H9 (cell line): ENCODE results near the gene XPR1. TPM values are rescaled to one million over a fixed set of nuclear protein-coding genes. Genes with fewer than 3 reads are reported as not detected.

Source experiments
- DNase-seq: peaks from one replicate; pipeline ENCODE4 v3.0.0-alpha.2; 2017
- H2AFZ ChIP-seq: one replicate; pipeline ENCODE4 v1.6.1; 2013; ENCODE audit warnings: mild to moderate bottlenecking, low read length, control low read depth, moderate library complexity
- H2AK5ac ChIP-seq: 2 replicates; pipeline ENCODE4 v1.6.1; 2013; ENCODE audit warnings: low read length, control low read depth, mixed read lengths; ENCODE audit not compliant: insufficient read length
- H2BK120ac ChIP-seq: one replicate; pipeline ENCODE4 v1.6.1; 2013; ENCODE audit warnings: low read depth, mild to moderate bottlenecking, low read length, control low read depth, inconsistent platforms; ENCODE audit not compliant: poor library complexity, severe bottlenecking
- H2BK12ac ChIP-seq: 2 replicates; pipeline ENCODE4 v1.6.1; 2013; ENCODE audit warnings: low read length, control low read depth, mixed read lengths, low read depth; ENCODE audit not compliant: insufficient read length
- H2BK15ac ChIP-seq: 2 replicates; pipeline ENCODE4 v1.6.1; 2013; ENCODE audit warnings: low read depth, low read length, control low read depth
- H2BK20ac ChIP-seq: one replicate; pipeline ENCODE4 v1.6.1; 2013; ENCODE audit warnings: low read depth, mild to moderate bottlenecking, low read length, control low read depth, inconsistent platforms; ENCODE audit not compliant: poor library complexity, severe bottlenecking
- H2BK5ac ChIP-seq: 2 replicates; pipeline ENCODE4 v1.6.1; 2013; ENCODE audit warnings: low read length, control low read depth, mixed read lengths; ENCODE audit not compliant: insufficient read length
- H3K14ac ChIP-seq: 2 replicates; pipeline ENCODE4 v1.6.1; 2013; ENCODE audit warnings: low read length, control low read depth; ENCODE audit not compliant: insufficient read depth
- H3K18ac ChIP-seq: 2 replicates; pipeline ENCODE4 v1.6.1; 2013; ENCODE audit warnings: low read depth, mild to moderate bottlenecking, mixed read lengths, low read length, control low read depth; ENCODE audit not compliant: insufficient read length
- H3K23ac ChIP-seq: 2 replicates; pipeline ENCODE4 v1.6.1; 2013; ENCODE audit warnings: low read length, control low read depth, mixed read lengths, low read depth; ENCODE audit not compliant: insufficient read length
- H3K23me2 ChIP-seq: 2 replicates; pipeline ENCODE4 v1.6.1; 2013; ENCODE audit warnings: low read depth, mild to moderate bottlenecking, mixed read lengths, low read length, control low read depth; ENCODE audit not compliant: insufficient read length, poor library complexity, severe bottlenecking
- H3K27ac ChIP-seq: 2 replicates; pipeline ENCODE4 v1.5.1; 2013; ENCODE audit warnings: low read length, control low read depth, mixed read lengths, low read depth; ENCODE audit not compliant: insufficient read length
- H3K27me3 ChIP-seq: 2 replicates; pipeline ENCODE4 v1.6.1; 2013; ENCODE audit warnings: low read length, control low read depth, inconsistent platforms; ENCODE audit not compliant: insufficient read depth
- H3K4ac ChIP-seq: 2 replicates; pipeline ENCODE4 v1.6.1; 2013; ENCODE audit warnings: low read depth, mild to moderate bottlenecking, control low read depth, inconsistent platforms, low read length, moderate library complexity
- H3K4me1 ChIP-seq: 2 replicates; pipeline ENCODE4 v1.6.1; 2013; ENCODE audit warnings: low read length, control low read depth, inconsistent platforms; ENCODE audit not compliant: insufficient read depth
- H3K4me2 ChIP-seq: 2 replicates; pipeline ENCODE4 v1.6.1; 2013; ENCODE audit warnings: low read length, control low read depth, mixed read lengths; ENCODE audit not compliant: insufficient read length, insufficient read depth
- H3K56ac ChIP-seq: 2 replicates; pipeline ENCODE4 v1.6.1; 2013; ENCODE audit warnings: low read depth, mild to moderate bottlenecking, mixed read lengths, low read length, control low read depth; ENCODE audit not compliant: insufficient read length
- H3K79me1 ChIP-seq: 2 replicates; pipeline ENCODE4 v1.6.1; 2013; ENCODE audit warnings: low read depth, mild to moderate bottlenecking, moderate library complexity, low read length, control low read depth, inconsistent platforms; ENCODE audit not compliant: insufficient read depth, poor library complexity, severe bottlenecking
- H3K79me2 ChIP-seq: 2 replicates; pipeline ENCODE4 v1.6.1; 2013; ENCODE audit warnings: low read length, control low read depth, inconsistent platforms; ENCODE audit not compliant: insufficient read depth
- H3K9ac ChIP-seq: 2 replicates; pipeline ENCODE4 v1.6.1; 2013; ENCODE audit warnings: low read length, control low read depth, mixed read lengths; ENCODE audit not compliant: insufficient read length; ENCODE audit errors: extremely low read depth
- H3K9me3 ChIP-seq: one replicate; pipeline ENCODE4 v1.6.1; 2013; ENCODE audit warnings: low read depth, low read length, inconsistent platforms; ENCODE audit not compliant: control insufficient read depth
- H3T11ph ChIP-seq: one replicate; pipeline ENCODE4 v1.6.1; 2013; ENCODE audit warnings: mild to moderate bottlenecking, low read length, control low read depth, inconsistent platforms
- H4K20me1 ChIP-seq: one replicate; pipeline ENCODE4 v1.6.1; 2013; ENCODE audit not compliant: control insufficient read depth, insufficient read length, insufficient read depth
- H4K5ac ChIP-seq: 2 replicates; pipeline ENCODE4 v1.6.1; 2013; ENCODE audit warnings: low read depth, mild to moderate bottlenecking, mixed read lengths, low read length, control low read depth; ENCODE audit not compliant: insufficient read length
- H4K8ac ChIP-seq: replicated peaks from 2 replicates; pipeline ENCODE4 v1.6.1; 2013; ENCODE audit warnings: low read length, control low read depth, mixed read lengths, low read depth; ENCODE audit not compliant: insufficient read length
- H4K91ac ChIP-seq: 2 replicates; pipeline ENCODE4 v1.6.1; 2013; ENCODE audit warnings: low read depth, mild to moderate bottlenecking, moderate library complexity, mixed read lengths, low read length, control low read depth; ENCODE audit not compliant: insufficient read length
- H3K27ac Mint-ChIP-seq, 3 experiments: 2 replicates in 2 of 3; 3 replicates in 1 of 3; pipeline ENCODE4 v1.8.0; 2020 to 2021; ENCODE audit warnings: mixed read lengths in 3 of 3, mild to moderate bottlenecking in 1 of 3, moderate library complexity in 1 of 3
- H3K27me3 Mint-ChIP-seq: 2 replicates; pipeline ENCODE4 v1.8.0; 2021; ENCODE audit warnings: low read depth, mild to moderate bottlenecking, moderate library complexity, mixed read lengths
- H3K36me3 Mint-ChIP-seq, 3 experiments: 2 replicates in 2 of 3; 3 replicates in 1 of 3; pipeline ENCODE4 v1.8.0; 2020 to 2021; ENCODE audit warnings: low read depth in 3 of 3, mixed read lengths in 3 of 3; ENCODE audit not compliant: insufficient read depth in 1 of 3
- H3K4me1 Mint-ChIP-seq, 2 experiments: 2 replicates each; pipeline ENCODE4 v1.8.0; 2020; ENCODE audit warnings: mixed read lengths in 2 of 2
- H3K4me3 Mint-ChIP-seq, 2 experiments: 2 replicates in 1 of 2; 3 replicates in 1 of 2; pipeline ENCODE4 v1.8.0; 2020 to 2021; ENCODE audit warnings: mild to moderate bottlenecking in 2 of 2, mixed read lengths in 2 of 2, moderate library complexity in 1 of 2
- H3K9me3 Mint-ChIP-seq, 2 experiments: 2 replicates in 1 of 2; 3 replicates in 1 of 2; pipeline ENCODE4 v1.8.0; 2020; ENCODE audit warnings: mild to moderate bottlenecking in 2 of 2, mixed read lengths in 2 of 2, moderate library complexity in 1 of 2
- total RNA-seq: library from RNA; stranded (reverse); gene quantifications from 2 replicates; pipeline ENCODE4 v1.2.1, GENCODE V29; 2021
- TF ChIP-seq, protein P1 (sequence below): fragments of 200-600 bp; sonication (generic); conservative IDR thresholded peaks from 3 replicates; pipeline ENCODE4 v1.8.0; 2021; ENCODE audit warnings: antibody characterized with exemption, mild to moderate bottlenecking

The XPR1 gene
- total RNA-seq, 1 experiment from 2014 or later, result 34.1 TPM

DNA sequence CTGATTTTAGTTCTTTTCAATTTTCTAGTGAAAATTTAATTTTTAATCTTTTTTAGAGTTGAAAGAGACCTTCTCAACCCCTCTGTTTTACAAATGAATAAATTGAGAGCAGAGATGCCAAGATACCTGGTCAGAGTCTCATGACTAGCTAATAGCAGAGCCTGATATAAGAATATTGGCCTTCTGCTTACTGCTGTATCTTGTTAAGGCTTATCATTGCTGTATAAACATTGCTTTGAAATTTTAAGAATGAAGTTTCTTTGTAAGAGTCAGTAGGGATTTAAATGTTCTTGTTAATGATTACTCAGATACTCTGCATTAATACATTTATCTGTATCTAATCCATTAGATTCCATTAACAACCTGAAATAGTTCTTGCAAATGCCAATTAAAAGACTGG, 9.8 kb downstream of the XPR1 start:
- no peak overlapping the region for H4K8ac ChIP-seq

More for the DNA sequence above, 9.8 kb downstream of the XPR1 start:
- no peaks in the 10 kb centered on the region for H4K20me1 ChIP-seq
- no peak overlapping the region for H2BK120ac ChIP-seq
- no peaks in the 10 kb centered on the region for H3K79me1 ChIP-seq
- peaks cover 5 to 9% (median 9%) of the 10 kb centered on the region in 3 experiments; a peak in 5 of 7 replicates for H3K36me3 Mint-ChIP-seq
- H3K23me2 ChIP-seq, result no peaks in the 10 kb centered on the region
- no peaks in the 10 kb centered on the region for H3K4me1 ChIP-seq
- no peaks in the 10 kb centered on the region for H3K27me3 Mint-ChIP-seq
- no peak overlapping the region for H2AFZ ChIP-seq
- peaks cover 7 to 8% of the 10 kb centered on the region in 2 experiments for H3K4me1 Mint-ChIP-seq
- no peak overlapping the region for H3T11ph ChIP-seq
- no peaks in the 10 kb centered on the region; a peak in 1 of 5 replicates for H3K9me3 Mint-ChIP-seq
- no peak overlapping the region for H4K91ac ChIP-seq
- H2BK20ac ChIP-seq, result no peak overlapping the region
- no peak overlapping the region for H3K14ac ChIP-seq
- no peak overlapping the region for H3K4me3 Mint-ChIP-seq
- H3K18ac ChIP-seq, result no peak overlapping the region
- H3K4ac ChIP-seq, result no peak overlapping the region
- H3K27me3 ChIP-seq, result no peaks in the 10 kb centered on the region
- H3K9ac ChIP-seq, result no peak overlapping the region
- H3K4me2 ChIP-seq, result no peak overlapping the region
- no peaks in the 10 kb centered on the region for H3K9me3 ChIP-seq
- H3K27ac ChIP-seq, result no peak overlapping the region
- H3K56ac ChIP-seq, result no peak overlapping the region
- no peak overlapping the region for H3K27ac Mint-ChIP-seq
- H3K23ac ChIP-seq, result no peak overlapping the region
- no peaks in the 10 kb centered on the region for H3K79me2 ChIP-seq
- H2BK12ac ChIP-seq, result no peak overlapping the region
- TF ChIP-seq, protein P1, sequence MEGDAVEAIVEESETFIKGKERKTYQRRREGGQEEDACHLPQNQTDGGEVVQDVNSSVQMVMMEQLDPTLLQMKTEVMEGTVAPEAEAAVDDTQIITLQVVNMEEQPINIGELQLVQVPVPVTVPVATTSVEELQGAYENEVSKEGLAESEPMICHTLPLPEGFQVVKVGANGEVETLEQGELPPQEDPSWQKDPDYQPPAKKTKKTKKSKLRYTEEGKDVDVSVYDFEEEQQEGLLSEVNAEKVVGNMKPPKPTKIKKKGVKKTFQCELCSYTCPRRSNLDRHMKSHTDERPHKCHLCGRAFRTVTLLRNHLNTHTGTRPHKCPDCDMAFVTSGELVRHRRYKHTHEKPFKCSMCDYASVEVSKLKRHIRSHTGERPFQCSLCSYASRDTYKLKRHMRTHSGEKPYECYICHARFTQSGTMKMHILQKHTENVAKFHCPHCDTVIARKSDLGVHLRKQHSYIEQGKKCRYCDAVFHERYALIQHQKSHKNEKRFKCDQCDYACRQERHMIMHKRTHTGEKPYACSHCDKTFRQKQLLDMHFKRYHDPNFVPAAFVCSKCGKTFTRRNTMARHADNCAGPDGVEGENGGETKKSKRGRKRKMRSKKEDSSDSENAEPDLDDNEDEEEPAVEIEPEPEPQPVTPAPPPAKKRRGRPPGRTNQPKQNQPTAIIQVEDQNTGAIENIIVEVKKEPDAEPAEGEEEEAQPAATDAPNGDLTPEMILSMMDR, result no peak
- H4K5ac ChIP-seq, result no peak overlapping the region
- no peak overlapping the region for H2BK5ac ChIP-seq
- H2BK15ac ChIP-seq, result no peak overlapping the region
- no peak overlapping the region for H2AK5ac ChIP-seq
- no peak for DNase-seq
